HCT116 (cell line): ENCODE data around the gene ATP6V0B. TPM values are rescaled to one million over a fixed set of nuclear protein-coding genes. Genes with fewer than 3 reads are reported as not detected.

ENCODE experiments used
- ATAC-seq: fragments of 200-7000 bp; cut with Tn5 transposase; 2 replicates; pipeline ENCODE4 v1.9.1; 2020; ENCODE audit warnings: mild to moderate bottlenecking, moderate library complexity
- BruUV-seq: library from RNA; stranded (reverse); fragments of 400-500 nt; replicated peaks from 2 replicates; lab custom pipeline; 2021; lab: Mats Ljungman, UMichigan
- CTCF ChIA-PET: fragments of 300-600 bp; sonication (Branson Sonifier 250); formaldehyde crosslinking; loops from one replicate; lab custom pipeline; 2021; ENCODE audit warnings: antibody characterized with exemption; lab: Charles Lee
- POLR2A ChIA-PET: fragments of 300-600, 350-600 bp; sonication (Branson Sonifier 250); formaldehyde crosslinking; loops from one replicate; lab custom pipeline; 2021; ENCODE audit warnings: antibody characterized with exemption; lab: Charles Lee
- RAD21 ChIA-PET, 2 experiments: fragments of 300-600 bp; sonication (Branson Sonifier 250); formaldehyde crosslinking; loops; one replicate each; lab custom pipeline; 2023; ENCODE audit warnings: low total read pairs in 2 of 2; ENCODE audit not compliant: uncharacterized antibody in 2 of 2, unreplicated experiment in 2 of 2, low non-redundant PET in 1 of 2; lab: Charles Lee
- DNase-seq: peaks from one replicate; pipeline ENCODE4 v3.0.0-alpha.2; 2010; ENCODE audit warnings: low read depth, low spot score
- H2AFZ ChIP-seq: fragments of 200-600 bp; shearing (Covaris generic), sonication (generic); 2 replicates; pipeline ENCODE4 v1.6.1; 2017; ENCODE audit warnings: low read depth, mixed run types, mixed read lengths, antibody characterized with exemption, low read length; ENCODE audit not compliant: poor library complexity, severe bottlenecking
- H3K27ac ChIP-seq: 2 replicates; pipeline ENCODE4 v1.5.1; 2012; ENCODE audit warnings: low read depth, low read length
- H3K27me3 ChIP-seq: fragments of 200-600 bp; sonication (generic); 2 replicates; pipeline ENCODE4 v1.6.1; 2016; ENCODE audit warnings: mixed run types, low read length, mixed read lengths; ENCODE audit not compliant: insufficient read depth
- H3K36me3 ChIP-seq, 2 experiments: fragments of 200-500 bp in 1 of 2; fragments of 200-600 bp in 1 of 2; sonication (Bioruptor generic) in 1 of 2; sonication (generic) in 1 of 2; 2 replicates each; pipeline versions ENCODE4 v1.5.1 to v1.6.1; 2014 to 2016; ENCODE audit warnings: low read length in 2 of 2, inconsistent platforms in 1 of 2, mixed read lengths in 1 of 2, mixed run types in 1 of 2; ENCODE audit not compliant: insufficient read depth in 2 of 2, control insufficient read depth in 1 of 2
- H3K4me1 ChIP-seq, 2 experiments: fragments of 200-600 bp in 1 of 2; sonication (generic) in 1 of 2; 2 replicates each; pipeline versions ENCODE4 v1.5.1 to v1.6.1; 2012 to 2017; ENCODE audit warnings: low read length in 2 of 2, inconsistent platforms in 1 of 2, mild to moderate bottlenecking in 1 of 2, mixed read lengths in 1 of 2, mixed run types in 1 of 2, moderate library complexity in 1 of 2; ENCODE audit not compliant: insufficient read depth in 2 of 2, control insufficient read depth in 1 of 2
- H3K4me2 ChIP-seq: fragments of 200-600 bp; sonication (generic); 2 replicates; pipeline ENCODE4 v1.6.1; 2017; ENCODE audit warnings: mixed run types, low read length, mixed read lengths
- H3K4me3 ChIP-seq, 2 experiments: fragments of 200-600 bp in 1 of 2; sonication (generic) in 1 of 2; replicated peaks in 1 of 2; 2 replicates each; pipeline ENCODE4 v1.5.1; 2011 to 2016; ENCODE audit warnings: low read length in 2 of 2, control low read depth in 1 of 2, low read depth in 1 of 2, mild to moderate bottlenecking in 1 of 2, mixed read lengths in 1 of 2, mixed run types in 1 of 2
- H3K79me2 ChIP-seq: fragments of 200-600 bp; sonication (generic); 2 replicates; pipeline ENCODE4 v1.6.1; 2017; ENCODE audit warnings: mild to moderate bottlenecking, mixed run types, low read length, moderate library complexity, mixed read lengths; ENCODE audit not compliant: insufficient read depth
- H3K9ac ChIP-seq: fragments of 200-600 bp; sonication (generic); 2 replicates; pipeline ENCODE4 v1.6.1; 2016; ENCODE audit warnings: low read length, mixed read lengths
- H3K9me2 ChIP-seq: fragments of 200-600 bp; sonication (generic), shearing (Covaris generic); 2 replicates; pipeline ENCODE4 v1.6.1; 2017; ENCODE audit warnings: mixed run types, mild to moderate bottlenecking, moderate library complexity; ENCODE audit not compliant: insufficient read depth
- H3K9me3 ChIP-seq, 2 experiments: fragments of 200-500 bp in 1 of 2; fragments of 200-600 bp in 1 of 2; sonication (Bioruptor generic) in 1 of 2; sonication (generic) in 1 of 2; 2 replicates each; pipeline ENCODE4 v1.6.1; 2014 to 2017; ENCODE audit warnings: low read length in 2 of 2, mixed read lengths in 2 of 2, inconsistent platforms in 1 of 2, low read depth in 1 of 2, mild to moderate bottlenecking in 1 of 2, mixed run types in 1 of 2, moderate library complexity in 1 of 2; ENCODE audit not compliant: control insufficient read depth in 1 of 2, insufficient read depth in 1 of 2
- H4K20me1 ChIP-seq: fragments of 200-600 bp; sonication (generic), shearing (Covaris generic); 2 replicates; pipeline ENCODE4 v1.6.1; 2017; ENCODE audit warnings: mixed run types, mild to moderate bottlenecking, moderate library complexity; ENCODE audit not compliant: insufficient read depth
- CBX3 ChIP-seq: IDR thresholded peaks from 2 replicates; pipeline ENCODE4 v1.6.1; 2012; ENCODE audit warnings: low read depth
- CEBPB ChIP-seq: IDR thresholded peaks from 2 replicates; pipeline ENCODE4 v1.6.1; 2012; ENCODE audit warnings: low read depth
- EGR1 ChIP-seq: IDR thresholded peaks from 2 replicates; pipeline ENCODE4 v1.6.1; 2012; ENCODE audit warnings: low read depth
- ELF1 ChIP-seq: IDR thresholded peaks from 2 replicates; pipeline ENCODE4 v1.6.1; 2012; ENCODE audit warnings: low read depth, borderline replicate concordance
- EZH2 ChIP-seq: fragments of 200-600 bp; sonication (generic); IDR thresholded peaks from 2 replicates; pipeline ENCODE4 v1.6.1; 2017; ENCODE audit warnings: antibody characterized with exemption, mixed run types
- FOSL1 ChIP-seq: IDR thresholded peaks from 2 replicates; pipeline ENCODE4 v1.6.1; 2012; ENCODE audit warnings: low read depth
- JUND ChIP-seq: IDR thresholded peaks from 2 replicates; pipeline ENCODE4 v1.6.1; 2012
- POLR2A ChIP-seq: IDR thresholded peaks from 2 replicates; pipeline ENCODE4 v1.7.0; 2011; ENCODE audit warnings: borderline replicate concordance; ENCODE audit not compliant: insufficient read depth, insufficient read length; ENCODE audit errors: extremely low read depth
- POLR2AphosphoS5 ChIP-seq: IDR thresholded peaks from 2 replicates; pipeline ENCODE4 v1.6.1; 2011; ENCODE audit warnings: mild to moderate bottlenecking, low read depth, low read length, moderate library complexity
- RAD21 ChIP-seq: IDR thresholded peaks from 2 replicates; pipeline ENCODE4 v1.6.1; 2012; ENCODE audit warnings: low read depth, mild to moderate bottlenecking
- SIN3A ChIP-seq: IDR thresholded peaks from 2 replicates; pipeline ENCODE4 v1.6.1; 2012; ENCODE audit warnings: low read depth
- SP1 ChIP-seq: IDR thresholded peaks from 2 replicates; pipeline ENCODE4 v1.6.1; 2012; ENCODE audit warnings: low read depth
- SRF ChIP-seq: IDR thresholded peaks from 2 replicates; pipeline ENCODE4 v1.6.1; 2012; ENCODE audit warnings: low read depth
- YY1 ChIP-seq: IDR thresholded peaks from 2 replicates; pipeline ENCODE4 v1.6.1; 2011; ENCODE audit warnings: low read length, low read depth, moderate library complexity, mild to moderate bottlenecking; ENCODE audit not compliant: insufficient replicate concordance; ENCODE audit errors: extremely low read depth
- ZBTB33 ChIP-seq: IDR thresholded peaks from 2 replicates; pipeline ENCODE4 v1.6.1; 2011; ENCODE audit warnings: mild to moderate bottlenecking, low read length, moderate library complexity; ENCODE audit not compliant: insufficient replicate concordance; ENCODE audit errors: extremely low read depth
- ZFX ChIP-seq: fragments of 450-650 bp; IDR thresholded peaks from 2 replicates; pipeline ENCODE4 v1.6.1; 2017
- ZNF274 ChIP-seq: fragments of 200-500 bp; sonication (Bioruptor generic); IDR thresholded peaks from 2 replicates; pipeline ENCODE4 v1.6.1; 2014; ENCODE audit warnings: mild to moderate bottlenecking, low read depth, low read length, inconsistent platforms
- intact Hi-C: fragments of 100-400 bp; cut with micrococcal nuclease; formaldehyde crosslinking; loops from 2 replicates; pipeline ENCODE4 v1.10.0; 2022
- total RNA-seq: library from RNA; stranded (reverse); gene quantifications from one replicate; pipeline ENCODE4 v1.2.1, GENCODE V29; 2021; ENCODE audit not compliant: unreplicated experiment
- TF ChIP-seq, protein P1 (sequence below), 3 experiments: fragments of 200-600 bp in 1 of 3; sonication (generic) in 1 of 3; IDR thresholded peaks in 2 of 3; conservative IDR thresholded peaks in 1 of 3; 2 replicates each; pipeline ENCODE4 v1.5.1; 2012 to 2017; ENCODE audit warnings: low read depth in 2 of 3, low read length in 2 of 3, antibody characterized with exemption in 1 of 3, borderline replicate concordance in 1 of 3, control low read depth in 1 of 3, mild to moderate bottlenecking in 1 of 3, mixed read lengths in 1 of 3, mixed run types in 1 of 3, moderate library complexity in 1 of 3; ENCODE audit not compliant: insufficient read depth in 1 of 3
- TF ChIP-seq, protein P2 (sequence below): IDR thresholded peaks from 2 replicates; pipeline ENCODE4 v1.6.1; 2012; ENCODE audit warnings: low read depth
- TF ChIP-seq, protein P3 (sequence below): IDR thresholded peaks from 2 replicates; pipeline ENCODE4 v1.6.1; 2012

The ATP6V0B gene
- total RNA-seq, 1 experiment from 2014 or later, result 122 TPM

DNA sequence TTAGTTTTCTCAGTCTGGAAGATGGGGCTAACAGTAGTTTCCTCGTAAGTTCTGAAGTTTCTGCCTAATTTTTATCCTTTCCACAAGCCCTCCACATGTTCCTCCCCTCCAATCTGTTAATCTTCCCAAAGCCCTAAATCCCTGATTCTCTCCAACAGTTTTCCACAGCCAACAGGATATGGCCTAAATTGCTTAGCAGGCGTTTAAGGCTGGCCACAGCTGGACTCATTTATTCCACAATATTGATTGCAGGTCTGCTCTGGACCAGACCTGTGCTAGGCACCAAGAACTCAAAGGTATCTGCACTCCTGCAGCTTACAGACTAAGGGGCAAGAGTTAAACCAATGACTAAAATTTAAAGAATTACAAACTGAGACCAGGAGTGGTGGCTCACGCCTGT is 52.6 kb downstream of the ATP6V0B start:
- Histone ChIP-seq H3K9ac (no peak overlapping the region), H3K4me2 (no peak overlapping the region), H3K9me3 (no peaks in the 10 kb centered on the region), H3K27me3 (no peaks in the 10 kb centered on the region), H2AFZ (no peak overlapping the region), H3K79me2 (no peaks in the 10 kb centered on the region), H3K36me3 (no peaks in the 10 kb centered on the region), H3K9me2 (no peaks in the 10 kb centered on the region), H3K27ac (no peak overlapping the region), H3K4me1 (peaks cover 29 to 45% of the 10 kb centered on the region in 2 experiments), H4K20me1 (no peaks in the 10 kb centered on the region), H3K4me3 (no peak overlapping the region)
- TF ChIP-seq ZFX (no peak), CEBPB (no peak), JUND (no peak), ELF1 (no peak), EZH2 (no peak), SP1 (no peak), ZBTB33 (no peak), YY1 (no peak), ZNF274 (no peak), RAD21 (no peak), SRF (no peak), CBX3 (no peak), FOSL1 (no peak), SIN3A (no peak), POLR2AphosphoS5 (no peak), EGR1 (no peak), POLR2A (no peak)
- TF ChIP-seq, protein P1, sequence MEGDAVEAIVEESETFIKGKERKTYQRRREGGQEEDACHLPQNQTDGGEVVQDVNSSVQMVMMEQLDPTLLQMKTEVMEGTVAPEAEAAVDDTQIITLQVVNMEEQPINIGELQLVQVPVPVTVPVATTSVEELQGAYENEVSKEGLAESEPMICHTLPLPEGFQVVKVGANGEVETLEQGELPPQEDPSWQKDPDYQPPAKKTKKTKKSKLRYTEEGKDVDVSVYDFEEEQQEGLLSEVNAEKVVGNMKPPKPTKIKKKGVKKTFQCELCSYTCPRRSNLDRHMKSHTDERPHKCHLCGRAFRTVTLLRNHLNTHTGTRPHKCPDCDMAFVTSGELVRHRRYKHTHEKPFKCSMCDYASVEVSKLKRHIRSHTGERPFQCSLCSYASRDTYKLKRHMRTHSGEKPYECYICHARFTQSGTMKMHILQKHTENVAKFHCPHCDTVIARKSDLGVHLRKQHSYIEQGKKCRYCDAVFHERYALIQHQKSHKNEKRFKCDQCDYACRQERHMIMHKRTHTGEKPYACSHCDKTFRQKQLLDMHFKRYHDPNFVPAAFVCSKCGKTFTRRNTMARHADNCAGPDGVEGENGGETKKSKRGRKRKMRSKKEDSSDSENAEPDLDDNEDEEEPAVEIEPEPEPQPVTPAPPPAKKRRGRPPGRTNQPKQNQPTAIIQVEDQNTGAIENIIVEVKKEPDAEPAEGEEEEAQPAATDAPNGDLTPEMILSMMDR (IDR thresholded peaks at IDR 0.05 in 2 of 3, conservative IDR thresholded peaks at IDR 0.05 in 1 of 3; ENCODE audit: borderline replicate concordance in 1 of 3, insufficient read depth in 1 of 3, low read depth in 2 of 3, low read length in 2 of 3), result no peak
- TF ChIP-seq, protein P2, sequence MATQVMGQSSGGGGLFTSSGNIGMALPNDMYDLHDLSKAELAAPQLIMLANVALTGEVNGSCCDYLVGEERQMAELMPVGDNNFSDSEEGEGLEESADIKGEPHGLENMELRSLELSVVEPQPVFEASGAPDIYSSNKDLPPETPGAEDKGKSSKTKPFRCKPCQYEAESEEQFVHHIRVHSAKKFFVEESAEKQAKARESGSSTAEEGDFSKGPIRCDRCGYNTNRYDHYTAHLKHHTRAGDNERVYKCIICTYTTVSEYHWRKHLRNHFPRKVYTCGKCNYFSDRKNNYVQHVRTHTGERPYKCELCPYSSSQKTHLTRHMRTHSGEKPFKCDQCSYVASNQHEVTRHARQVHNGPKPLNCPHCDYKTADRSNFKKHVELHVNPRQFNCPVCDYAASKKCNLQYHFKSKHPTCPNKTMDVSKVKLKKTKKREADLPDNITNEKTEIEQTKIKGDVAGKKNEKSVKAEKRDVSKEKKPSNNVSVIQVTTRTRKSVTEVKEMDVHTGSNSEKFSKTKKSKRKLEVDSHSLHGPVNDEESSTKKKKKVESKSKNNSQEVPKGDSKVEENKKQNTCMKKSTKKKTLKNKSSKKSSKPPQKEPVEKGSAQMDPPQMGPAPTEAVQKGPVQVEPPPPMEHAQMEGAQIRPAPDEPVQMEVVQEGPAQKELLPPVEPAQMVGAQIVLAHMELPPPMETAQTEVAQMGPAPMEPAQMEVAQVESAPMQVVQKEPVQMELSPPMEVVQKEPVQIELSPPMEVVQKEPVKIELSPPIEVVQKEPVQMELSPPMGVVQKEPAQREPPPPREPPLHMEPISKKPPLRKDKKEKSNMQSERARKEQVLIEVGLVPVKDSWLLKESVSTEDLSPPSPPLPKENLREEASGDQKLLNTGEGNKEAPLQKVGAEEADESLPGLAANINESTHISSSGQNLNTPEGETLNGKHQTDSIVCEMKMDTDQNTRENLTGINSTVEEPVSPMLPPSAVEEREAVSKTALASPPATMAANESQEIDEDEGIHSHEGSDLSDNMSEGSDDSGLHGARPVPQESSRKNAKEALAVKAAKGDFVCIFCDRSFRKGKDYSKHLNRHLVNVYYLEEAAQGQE, result no peak
- TF ChIP-seq, protein P3, sequence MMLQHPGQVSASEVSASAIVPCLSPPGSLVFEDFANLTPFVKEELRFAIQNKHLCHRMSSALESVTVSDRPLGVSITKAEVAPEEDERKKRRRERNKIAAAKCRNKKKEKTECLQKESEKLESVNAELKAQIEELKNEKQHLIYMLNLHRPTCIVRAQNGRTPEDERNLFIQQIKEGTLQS, result no peak
- ChIA-PET CTCF (no interaction called here), POLR2A (interaction anchor here (1.2 kb wide), 1 partner anchor 20 kb away, joined by 3 read pairs; no protein-coding TSS in a partner anchor), RAD21 (no interaction called here)
- ATAC-seq (no peak), DNase-seq (no peak)
- intact Hi-C loops, result no loop called here
- BruUV-seq, result no TSS peak
